Activated CD4-positive, alpha-beta T cell treated with anti-CD3 and anti-CD28 coated beads, Interleukin-10, Interleukin-2, amounts not matched to agents 100 ng/mL and 50 ng/mL, durations not matched to agents 16 hours and 8 hours (primary cell): Measurements from ENCODE around the gene RAB9B.
A peak's percentile ranks its signal among the peaks of the same experiment; 100 is the strongest.
"Not testable (repeated sequence)": the region's sequence is repeated elsewhere in the genome, so short reads cannot be mapped to it uniquely, and the experiment has no call there.

Experiments
- DNase-seq: peaks from one replicate; pipeline ENCODE4 v3.0.0-alpha.2; 2020

Gene RAB9B, protein sequence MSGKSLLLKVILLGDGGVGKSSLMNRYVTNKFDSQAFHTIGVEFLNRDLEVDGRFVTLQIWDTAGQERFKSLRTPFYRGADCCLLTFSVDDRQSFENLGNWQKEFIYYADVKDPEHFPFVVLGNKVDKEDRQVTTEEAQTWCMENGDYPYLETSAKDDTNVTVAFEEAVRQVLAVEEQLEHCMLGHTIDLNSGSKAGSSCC

DNA sequence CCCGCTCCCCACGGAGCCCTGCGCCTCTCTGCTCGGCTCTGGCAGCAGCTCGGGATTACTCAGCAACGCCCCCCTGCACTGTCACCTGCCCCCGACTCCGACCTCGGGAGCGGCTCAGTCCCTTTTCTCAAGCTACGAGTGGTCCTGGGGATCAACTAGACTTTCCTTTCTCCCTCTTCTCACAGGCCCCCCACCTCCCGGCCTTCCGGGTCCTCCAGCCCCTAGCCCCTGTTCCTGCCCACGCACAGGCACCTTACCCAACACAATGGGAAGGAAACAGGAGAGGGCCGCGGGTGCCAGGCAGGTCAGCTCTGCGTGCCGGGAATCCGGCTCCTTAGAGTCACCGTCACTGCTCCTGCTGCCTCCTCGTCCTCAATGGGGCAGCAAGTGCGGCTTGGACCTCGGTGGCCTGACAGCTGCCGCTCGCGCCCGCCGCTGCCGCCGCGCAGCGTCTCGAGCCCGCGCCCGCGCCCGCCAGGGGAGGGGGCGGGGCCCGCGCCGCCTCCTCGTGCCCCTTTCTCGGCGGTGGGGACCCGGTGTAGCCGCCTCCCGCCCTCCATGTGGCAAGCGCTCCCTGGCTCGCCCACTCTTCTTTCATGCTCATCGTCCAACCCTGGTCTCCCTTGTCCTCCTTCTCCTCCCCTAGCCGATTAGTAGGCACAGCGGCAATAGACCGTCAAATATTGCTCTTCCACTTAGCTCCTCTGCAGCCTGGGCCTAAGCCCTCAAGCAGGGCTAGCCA is at the start of gene RAB9B:
Gene RAB9B, minus strand, starts transcription at position 455 of the 742 bp plus-strand sequence. CDS start 6,473 bp downstream, outside the sequence.
- DNase-seq: peak; percentile 15

DNA sequence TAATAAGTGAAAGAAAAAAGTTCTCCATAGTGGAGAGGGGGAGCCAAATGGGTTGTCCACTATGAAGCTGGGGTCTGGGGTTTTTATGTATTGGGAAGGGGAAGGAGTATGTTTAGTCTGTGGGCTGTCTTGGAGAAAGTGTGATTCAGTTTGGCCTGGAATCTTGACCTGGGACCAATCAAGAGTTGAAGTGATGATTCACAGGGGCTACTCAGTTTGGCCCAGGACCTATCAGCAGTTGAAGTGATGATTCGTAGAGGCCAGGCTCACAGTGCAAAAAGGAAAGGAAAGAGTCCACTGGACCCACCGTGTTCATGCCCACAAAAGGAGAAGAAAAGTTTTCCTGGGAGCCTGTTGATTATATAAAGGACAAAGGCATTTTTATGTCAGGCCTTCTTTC is 47.3 kb upstream of the RAB9B start:
- DNase-seq: no peak

- no peak for DNase-seq
These were observed 46.5 kb upstream of the RAB9B start for GRCh38 chrX:103878466-103879122.

DNA sequence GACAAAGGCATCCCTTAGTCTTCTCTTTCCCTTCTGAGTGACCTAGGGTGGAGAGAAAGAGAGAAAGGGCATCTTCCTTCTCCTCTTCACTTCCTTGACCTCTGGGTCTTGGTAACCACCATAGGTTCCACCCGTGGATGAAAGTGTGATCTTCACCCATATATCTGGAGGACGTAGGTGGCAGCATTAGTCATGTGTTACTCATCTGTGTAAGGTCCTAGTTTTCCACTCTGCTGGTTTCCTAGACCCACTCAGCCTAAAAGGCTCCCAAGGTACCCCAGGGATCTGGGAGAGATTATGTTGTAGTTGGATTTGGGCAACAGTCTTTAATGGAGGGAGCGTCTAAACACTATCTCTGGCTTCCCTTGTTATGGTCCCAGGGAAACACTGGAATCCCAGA is 45.5 kb upstream of the RAB9B start:
- no peak for DNase-seq

GRCh38 chrX:103864886-103865534 is 33.0 kb upstream of the RAB9B start:
- no peak for DNase-seq

DNA sequence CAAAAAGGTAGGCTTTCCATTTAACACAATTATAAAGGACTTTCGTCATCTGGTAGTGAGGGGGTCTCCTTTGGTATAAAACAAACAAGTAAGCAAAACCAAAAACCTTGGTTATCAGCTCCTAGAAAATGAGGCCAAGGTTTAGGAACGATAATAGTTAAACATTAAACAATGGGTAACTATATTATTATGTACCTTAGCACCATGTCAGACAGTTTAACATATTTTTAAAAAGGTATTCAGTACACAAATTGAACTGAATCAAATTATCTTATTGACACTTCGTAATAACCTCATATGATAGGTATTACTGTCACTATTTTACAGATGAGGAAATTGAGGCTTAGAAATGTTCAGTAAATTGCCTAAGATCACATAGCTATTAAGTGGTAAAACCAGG is 32.1 kb upstream of the RAB9B start:
- no peak for DNase-seq

- no peak for DNase-seq
These were observed 29.1 kb upstream of the RAB9B start for GRCh38 chrX:103861200-103861599.

GRCh38 chrX:103849558-103849957 is 17.5 kb upstream of the RAB9B start:
- DNase-seq: no peak

GRCh38 chrX:103847174-103847870 is 15.3 kb upstream of the RAB9B start:
- no peak for DNase-seq

DNA sequence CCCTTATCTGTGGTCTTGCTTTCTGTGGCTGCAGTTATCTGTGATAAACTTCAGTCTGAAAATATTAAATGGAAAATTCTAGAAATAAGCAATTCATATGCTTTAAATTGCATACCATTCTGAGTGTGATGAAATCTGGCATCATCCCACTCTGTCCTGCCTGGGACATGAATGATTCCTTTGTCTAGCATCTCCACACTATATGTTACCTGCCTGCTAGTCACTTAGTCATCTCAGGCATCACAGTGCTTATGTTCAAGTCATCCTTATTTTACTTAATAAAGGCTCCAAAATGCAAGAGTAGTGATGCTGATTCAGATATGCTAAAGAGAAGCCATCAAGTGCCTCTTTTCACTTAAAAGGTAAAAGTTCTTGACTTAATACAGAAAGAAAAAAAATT is 14.3 kb upstream of the RAB9B start:
- DNase-seq: no peak

GRCh38 chrX:103845165-103845653 is 13.2 kb upstream of the RAB9B start:
- DNase-seq: peak; percentile 64

GRCh38 chrX:103839404-103839803 is 7.3 kb upstream of the RAB9B start:
- DNase-seq: peak; percentile 44

DNA sequence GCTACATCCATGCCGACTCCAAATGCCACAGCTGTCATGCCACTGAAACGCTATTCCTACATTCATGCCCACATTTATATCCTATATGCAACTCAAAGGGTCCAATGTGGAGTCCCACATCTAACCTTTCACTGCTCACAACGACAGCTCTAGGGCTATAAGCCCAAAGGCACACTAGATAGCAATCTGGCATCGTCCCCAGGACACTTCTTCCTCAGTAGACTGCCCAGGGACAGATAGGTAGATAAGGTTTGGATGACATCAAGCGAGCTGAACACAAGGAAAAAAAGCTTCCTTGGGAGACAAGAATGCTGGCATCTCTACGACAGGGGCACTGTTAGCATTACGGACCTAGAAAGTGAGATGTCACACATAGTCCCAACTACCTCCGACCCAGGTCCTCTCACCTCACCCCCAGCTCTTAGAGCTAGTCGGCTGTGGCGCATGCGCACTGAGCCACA is 685 bp downstream of the RAB9B start:
- peak; percentile 73 for DNase-seq

DNA sequence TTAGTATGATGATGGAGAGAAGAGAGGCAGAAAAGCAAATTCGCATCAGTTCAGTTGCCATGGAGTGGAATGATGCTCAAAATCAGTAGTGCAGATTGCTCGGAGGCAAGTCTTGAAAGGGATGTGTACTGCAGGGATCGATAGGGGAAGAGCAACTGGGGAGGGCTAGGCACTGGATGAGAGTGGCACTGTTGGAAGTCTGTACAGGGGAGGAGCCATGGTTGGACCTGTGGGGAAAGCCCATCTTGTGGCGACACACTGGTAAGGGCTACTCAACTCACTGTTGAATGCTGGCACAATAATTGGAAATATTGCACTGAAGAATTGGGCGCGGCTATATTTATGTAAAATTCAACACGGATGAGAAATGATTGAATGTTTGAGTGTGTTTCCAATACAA is 1.2 kb downstream of the RAB9B start:
- DNase-seq: no peak

GRCh38 chrX:103828529-103828928 is 3.5 kb downstream of the RAB9B start:
- no peak for DNase-seq

- no peak for DNase-seq
These were observed 6.2 kb downstream of the RAB9B start for GRCh38 chrX:103825881-103826280.

DNA sequence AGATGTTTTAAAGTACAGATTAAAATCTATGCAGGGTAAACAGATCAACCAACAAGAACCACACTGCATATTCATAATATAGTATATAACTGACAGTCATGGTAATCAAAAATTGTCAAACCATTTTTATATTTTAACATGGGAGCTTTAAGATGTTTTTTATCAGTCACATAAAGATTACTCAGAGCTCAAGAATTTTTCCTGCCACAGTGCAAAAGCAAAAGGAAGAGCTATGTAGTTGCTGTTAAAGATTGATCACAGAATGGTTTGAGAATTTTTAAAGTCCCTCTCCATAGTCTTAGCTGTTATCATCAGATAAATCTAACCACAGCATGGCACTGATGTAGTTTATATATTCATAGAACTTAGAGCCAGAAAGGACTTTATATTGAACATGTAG is 8.5 kb downstream of the RAB9B start:
- no peak for DNase-seq

DNA sequence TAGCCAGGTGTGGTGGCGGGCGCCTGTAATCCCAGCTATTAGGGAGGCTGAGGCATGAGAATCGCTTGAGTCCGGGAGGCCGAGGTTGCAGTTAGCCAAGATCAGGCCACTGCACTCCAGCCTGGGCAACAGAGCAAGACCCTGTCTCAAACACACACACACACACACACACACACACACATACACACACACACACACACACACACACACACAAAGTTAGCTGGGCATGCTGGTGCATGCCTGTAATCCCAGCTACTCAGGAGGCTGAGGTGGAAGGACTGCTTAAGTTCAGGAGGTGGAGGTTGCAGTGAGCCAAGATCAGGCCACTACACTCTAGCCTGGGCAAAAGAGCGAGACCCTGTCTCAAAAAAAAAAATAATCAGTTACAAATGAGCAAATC is 11.3 kb downstream of the RAB9B start:
- not testable (repeated sequence) for DNase-seq

DNA sequence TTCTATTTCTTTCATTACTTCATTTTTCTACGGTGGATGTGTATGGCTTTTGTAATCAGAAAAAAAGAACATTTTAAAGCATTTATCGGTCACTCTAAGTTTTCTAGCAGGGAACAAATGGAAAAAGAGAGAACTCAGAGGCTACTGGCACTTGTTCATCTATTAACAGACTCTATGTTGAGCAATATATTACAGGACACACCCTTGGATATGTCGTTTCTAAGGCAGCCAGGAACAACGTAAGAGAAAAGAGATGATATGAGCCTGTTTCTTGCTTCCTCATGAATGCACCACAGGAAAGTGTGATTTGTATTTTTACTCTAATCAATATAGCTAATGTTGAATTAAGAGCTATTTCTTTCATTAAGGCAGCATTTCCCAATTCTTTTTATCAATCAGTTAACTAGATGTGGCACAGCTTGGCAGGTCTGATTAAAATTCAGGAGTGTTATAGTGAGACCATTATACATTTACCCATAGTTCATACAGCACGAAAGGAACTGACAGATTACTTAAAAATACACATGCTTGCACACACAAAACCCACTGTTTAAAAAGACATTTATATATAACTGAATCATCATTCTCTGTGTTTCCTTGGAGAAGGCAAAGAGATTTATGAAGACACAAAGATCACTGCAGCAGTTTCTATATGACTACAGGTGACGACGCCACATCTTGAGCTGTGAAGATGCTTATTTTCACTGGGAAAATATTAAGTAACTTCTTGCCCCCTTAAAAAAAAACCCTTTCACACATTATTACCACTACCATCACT is 13.0 kb downstream of the RAB9B start:
- DNase-seq: peak; percentile 34

DNA sequence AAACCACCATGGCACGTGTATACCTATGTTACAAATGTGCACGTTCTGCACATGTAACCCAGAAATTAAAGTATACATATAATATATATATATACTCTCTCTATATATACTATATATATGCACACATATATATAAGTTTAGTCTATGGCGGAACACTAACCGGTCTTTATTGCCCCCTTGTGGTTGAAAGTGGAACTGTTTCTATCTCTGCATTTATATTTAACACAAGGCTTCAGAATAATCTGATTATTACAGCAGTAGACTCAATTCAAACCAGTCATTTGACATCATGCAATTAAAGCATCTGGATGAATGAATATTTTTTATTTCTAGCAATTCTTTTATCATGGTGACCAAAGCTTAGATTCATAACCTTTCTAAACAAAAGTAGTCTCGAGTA is 14.6 kb downstream of the RAB9B start:
- peak; percentile 74 for DNase-seq

DNA sequence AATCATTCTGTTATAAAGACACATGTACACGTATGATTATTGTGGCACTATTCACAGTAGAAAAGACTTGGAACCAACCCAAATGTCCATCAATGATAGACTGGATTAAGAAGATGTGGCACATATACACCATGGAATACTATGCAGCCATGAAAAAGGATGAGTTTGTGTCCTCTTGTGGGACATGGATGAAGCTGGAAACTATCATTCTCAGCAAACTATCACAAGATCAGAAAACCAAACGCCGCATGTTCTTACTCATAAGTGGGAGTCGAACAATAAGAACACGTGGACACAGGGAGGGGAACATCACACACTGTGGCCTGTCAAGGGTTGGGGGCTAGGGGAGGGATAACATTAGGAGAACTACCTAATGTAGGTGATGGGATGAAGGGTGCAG is 15.0 kb downstream of the RAB9B start:
- DNase-seq: not testable (repeated sequence)

DNA sequence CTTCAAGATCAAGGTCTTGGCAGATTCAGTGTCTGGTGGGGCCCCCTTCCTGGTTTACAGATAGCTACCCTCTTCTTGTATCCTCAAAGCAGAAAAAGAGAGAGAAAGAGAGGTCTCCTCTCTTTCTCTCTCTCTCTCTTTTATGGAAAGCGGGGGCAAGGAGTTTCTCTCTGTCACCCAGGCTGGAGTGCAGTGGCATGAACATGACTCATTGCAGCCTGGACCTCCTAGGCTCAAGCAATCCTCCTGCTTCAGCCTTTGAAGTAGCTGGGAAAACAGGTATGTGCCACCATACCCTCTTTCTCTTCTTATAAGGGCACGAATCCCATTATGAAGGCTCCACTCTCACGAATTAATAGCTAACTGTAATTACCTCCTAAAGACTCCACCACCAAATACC is 20.2 kb downstream of the RAB9B start:
- DNase-seq: no peak
